AG09309 (cell line): ENCODE results near the gene ATP8B1.

Experiments used
- DNase-seq: peaks from one replicate; pipeline ENCODE4 v3.0.0-alpha.2; 2010; ENCODE audit warnings: low read depth
- H3K4me3 ChIP-seq: 2 replicates; pipeline ENCODE4 v1.5.1; 2011; ENCODE audit warnings: mild to moderate bottlenecking, low read depth, low read length, moderate library complexity; ENCODE audit not compliant: control insufficient read depth
- TF ChIP-seq, protein P1 (sequence below): IDR thresholded peaks from 2 replicates; pipeline ENCODE4 v1.5.1; 2011; ENCODE audit warnings: mild to moderate bottlenecking, low read depth, low read length, inconsistent platforms; ENCODE audit not compliant: insufficient read depth, control insufficient read depth; ENCODE audit errors: missing control alignments

The ATP8B1 gene

GRCh38 chr18:57687970-57688369 lies 115.1 kb downstream of the ATP8B1 start:
- DNase-seq, result no peak
- no peak overlapping the region for H3K4me3 ChIP-seq
- TF ChIP-seq, protein P1, sequence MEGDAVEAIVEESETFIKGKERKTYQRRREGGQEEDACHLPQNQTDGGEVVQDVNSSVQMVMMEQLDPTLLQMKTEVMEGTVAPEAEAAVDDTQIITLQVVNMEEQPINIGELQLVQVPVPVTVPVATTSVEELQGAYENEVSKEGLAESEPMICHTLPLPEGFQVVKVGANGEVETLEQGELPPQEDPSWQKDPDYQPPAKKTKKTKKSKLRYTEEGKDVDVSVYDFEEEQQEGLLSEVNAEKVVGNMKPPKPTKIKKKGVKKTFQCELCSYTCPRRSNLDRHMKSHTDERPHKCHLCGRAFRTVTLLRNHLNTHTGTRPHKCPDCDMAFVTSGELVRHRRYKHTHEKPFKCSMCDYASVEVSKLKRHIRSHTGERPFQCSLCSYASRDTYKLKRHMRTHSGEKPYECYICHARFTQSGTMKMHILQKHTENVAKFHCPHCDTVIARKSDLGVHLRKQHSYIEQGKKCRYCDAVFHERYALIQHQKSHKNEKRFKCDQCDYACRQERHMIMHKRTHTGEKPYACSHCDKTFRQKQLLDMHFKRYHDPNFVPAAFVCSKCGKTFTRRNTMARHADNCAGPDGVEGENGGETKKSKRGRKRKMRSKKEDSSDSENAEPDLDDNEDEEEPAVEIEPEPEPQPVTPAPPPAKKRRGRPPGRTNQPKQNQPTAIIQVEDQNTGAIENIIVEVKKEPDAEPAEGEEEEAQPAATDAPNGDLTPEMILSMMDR, result no peak

DNA sequence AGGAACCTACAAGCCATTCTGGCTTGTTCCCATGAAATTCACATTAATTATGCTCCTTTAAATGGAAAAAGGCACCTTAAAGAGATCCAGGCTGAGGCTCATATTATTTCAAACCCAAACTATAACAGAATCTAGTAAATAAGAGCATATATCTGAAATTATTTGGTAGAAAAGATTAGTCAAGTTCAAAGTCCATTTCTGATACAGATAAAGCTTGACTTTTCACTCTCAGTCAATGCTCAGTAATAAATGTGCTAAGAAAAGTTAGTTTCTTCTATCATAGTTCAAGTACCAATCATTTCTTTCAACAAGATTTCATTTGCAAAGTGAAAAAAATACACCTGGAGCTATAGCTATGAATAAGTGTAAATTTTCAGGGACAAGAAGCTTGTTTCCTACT lies 119.6 kb downstream of the ATP8B1 start:
- no peak for DNase-seq
- H3K4me3 ChIP-seq, result no peak overlapping the region
- TF ChIP-seq, protein P1, result no peak

- TF ChIP-seq, protein P1, result no peak
- H3K4me3 ChIP-seq, result no peak overlapping the region
- DNase-seq, result no peak
These were observed 125.6 kb downstream of the ATP8B1 start for GRCh38 chr18:57677262-57678211.

- no peak for DNase-seq
- H3K4me3 ChIP-seq, result no peak overlapping the region
- TF ChIP-seq, protein P1, result no peak
These were observed 128.2 kb downstream of the ATP8B1 start for GRCh38 chr18:57674891-57675290.

GRCh38 chr18:57670046-57670445 lies 133.1 kb downstream of the ATP8B1 start:
- DNase-seq, result no peak
- TF ChIP-seq, protein P1, result no peak
- H3K4me3 ChIP-seq, result no peak overlapping the region

- DNase-seq, result no peak
- no peak overlapping the region for H3K4me3 ChIP-seq
- TF ChIP-seq, protein P1, result no peak
These were observed 135.1 kb downstream of the ATP8B1 start for GRCh38 chr18:57668021-57668420.
